Liver (tissue), 9 donors: Measurements from ENCODE around the gene PM20D1. TPM values are rescaled to one million over a fixed set of nuclear protein-coding genes. Genes with fewer than 3 reads are reported as not detected.

Source experiments
- DNase-seq: peaks from one replicate; pipeline ENCODE4 v3.0.0-alpha.2; 2017; ENCODE audit warnings: low spot score
- H3K27ac ChIP-seq, 2 donors: one replicate each; pipeline ENCODE4 v1.7.0; 2013; ENCODE audit warnings: inconsistent platforms in 2 of 2, low read length in 2 of 2, control low read depth in 1 of 2, low read depth in 1 of 2, mild to moderate bottlenecking in 1 of 2
- H3K27me3 ChIP-seq, 4 donors: one replicate each; pipeline versions ENCODE4 v1.6.1 to v1.7.0; 2013; ENCODE audit warnings: low read length in 3 of 4, inconsistent platforms in 1 of 4, mild to moderate bottlenecking in 1 of 4, moderate library complexity in 1 of 4; ENCODE audit not compliant: control insufficient read depth in 4 of 4, insufficient read depth in 4 of 4
- H3K36me3 ChIP-seq, 4 donors: one replicate each; pipeline versions ENCODE4 v1.6.1 to v1.7.0; 2013; ENCODE audit warnings: low read length in 3 of 4, mild to moderate bottlenecking in 3 of 4, low read depth in 1 of 4, moderate library complexity in 1 of 4; ENCODE audit not compliant: control insufficient read depth in 4 of 4, insufficient read depth in 3 of 4
- H3K4me1 ChIP-seq, 4 donors: one replicate each; pipeline versions ENCODE4 v1.6.1 to v1.7.0; 2013; ENCODE audit warnings: low read length in 3 of 4, mild to moderate bottlenecking in 3 of 4, moderate library complexity in 1 of 4; ENCODE audit not compliant: control insufficient read depth in 4 of 4, insufficient read depth in 4 of 4
- H3K4me3 ChIP-seq, 3 donors: one replicate each; pipeline versions ENCODE4 v1.6.1 to v1.7.0; 2013; ENCODE audit warnings: low read length in 3 of 3, control low read depth in 1 of 3, low read depth in 1 of 3, mild to moderate bottlenecking in 1 of 3
- H3K9ac ChIP-seq, 2 donors: one replicate each; pipeline ENCODE4 v1.7.0; 2013; ENCODE audit warnings: low read length in 2 of 2, mild to moderate bottlenecking in 2 of 2, moderate library complexity in 2 of 2, control low read depth in 1 of 2, low read depth in 1 of 2
- H3K9me3 ChIP-seq, 4 donors: one replicate each; pipeline versions ENCODE4 v1.6.1 to v1.7.0; 2013; ENCODE audit warnings: low read length in 3 of 4; ENCODE audit not compliant: control insufficient read depth in 4 of 4
- EGR1 ChIP-seq, 2 donors: IDR thresholded peaks; 2 replicates each; pipeline ENCODE4 v1.6.1; 2016 to 2018; ENCODE audit warnings: antibody characterized with exemption in 2 of 2, low read depth in 2 of 2
- FOXA1 ChIP-seq: IDR thresholded peaks from 2 replicates; pipeline ENCODE4 v1.6.1; 2016; ENCODE audit warnings: antibody characterized with exemption
- FOXA2 ChIP-seq: IDR thresholded peaks from 2 replicates; pipeline ENCODE4 v1.6.1; 2016; ENCODE audit warnings: antibody characterized with exemption
- GABPA ChIP-seq, 2 donors: IDR thresholded peaks in 1 of 2; conservative IDR thresholded peaks in 1 of 2; 2 replicates each; pipeline ENCODE4 v1.6.1; 2016; ENCODE audit warnings: antibody characterized with exemption in 2 of 2, mild to moderate bottlenecking in 1 of 2, moderate library complexity in 1 of 2
- HNF4A ChIP-seq, 2 donors: conservative IDR thresholded peaks; 2 replicates each; pipeline ENCODE4 v1.6.1; 2016; ENCODE audit warnings: antibody characterized with exemption in 2 of 2, mild to moderate bottlenecking in 2 of 2
- HNF4G ChIP-seq: IDR thresholded peaks from 2 replicates; pipeline ENCODE4 v1.6.1; 2016; ENCODE audit warnings: antibody characterized with exemption
- JUND ChIP-seq, 2 donors: IDR thresholded peaks; 2 replicates each; pipeline ENCODE4 v1.6.1; 2016; ENCODE audit warnings: antibody characterized with exemption in 2 of 2
- NR2F2 ChIP-seq: IDR thresholded peaks from 2 replicates; pipeline ENCODE4 v1.6.1; 2016; ENCODE audit warnings: antibody characterized with exemption
- RAD21 ChIP-seq, 2 donors: IDR thresholded peaks; 2 replicates each; pipeline ENCODE4 v1.6.1; 2016; ENCODE audit warnings: antibody characterized with exemption in 2 of 2, mild to moderate bottlenecking in 2 of 2
- REST ChIP-seq: IDR thresholded peaks from 2 replicates; pipeline ENCODE4 v1.6.1; 2016; ENCODE audit warnings: antibody characterized with exemption, mild to moderate bottlenecking
- RXRA ChIP-seq, 2 donors: IDR thresholded peaks; 2 replicates each; pipeline ENCODE4 v1.6.1; 2017 to 2018; ENCODE audit warnings: antibody characterized with exemption in 2 of 2, mild to moderate bottlenecking in 1 of 2
- SP1 ChIP-seq: IDR thresholded peaks from 2 replicates; pipeline ENCODE4 v1.6.1; 2018; ENCODE audit warnings: antibody characterized with exemption, mild to moderate bottlenecking
- TAF1 ChIP-seq: conservative IDR thresholded peaks from 2 replicates; pipeline ENCODE4 v1.6.1; 2016; ENCODE audit warnings: antibody characterized with exemption, mild to moderate bottlenecking
- YY1 ChIP-seq: IDR thresholded peaks from 2 replicates; pipeline ENCODE4 v1.6.1; 2016; ENCODE audit warnings: antibody characterized with exemption, mild to moderate bottlenecking
- WGBS: extraction: QIAGEN DNeasy Blood & Tissue Kit; methylation state at CpG from one replicate; pipeline ENCODE4 v1.1.7; 2013; 5-methylcytosine and 5-hydroxymethylcytosine counted together
- polyA plus RNA-seq, 2 donors: library from polyadenylated mRNA; stranded (reverse) in 1 of 2; unstranded in 1 of 2; fragments of 200-250 nt in 1 of 2; fragments of >200 nt in 1 of 2; fragmentation: Nextera tagmentation in 1 of 2; extraction: Ambion mirVana in 1 of 2; gene quantifications; one replicate each; pipeline versions ENCODE4 v1.2.1 to v1.2.3, GENCODE V29; 2013 to 2015
- total RNA-seq, 2 donors: library from RNA; depleted of rRNA; stranded (reverse); fragments of >200 nt; gene quantifications; one replicate each; pipeline ENCODE4 v1.2.3, GENCODE V29; 2014
- TF ChIP-seq, protein P1 (sequence below): IDR thresholded peaks from 2 replicates; pipeline ENCODE4 v1.6.1; 2016; ENCODE audit warnings: antibody characterized with exemption
- TF ChIP-seq, protein P2 (sequence below): IDR thresholded peaks from 2 replicates; pipeline ENCODE4 v1.6.1; 2016; ENCODE audit warnings: antibody characterized with exemption
- TF ChIP-seq, protein P3 (sequence below): fragments of 150-350 bp; IDR thresholded peaks from 2 replicates; pipeline ENCODE4 v1.5.1; 2017; ENCODE audit warnings: improper control_type of control experiment, low read depth, low read length; ENCODE audit not compliant: missing input control
- TF ChIP-seq, protein P4 (sequence below): IDR thresholded peaks from 2 replicates; pipeline ENCODE4 v1.6.1; 2016; ENCODE audit warnings: antibody characterized with exemption
- donor health status: healthy.
- donor health status: healthy.
- donor health status: healthy.
- donor health status: healthy.
- donor health status: healthy.

The PM20D1 gene
- total and polyA plus RNA-seq, 4 donors, result under 0.01 to 0.30 (median 0.22) TPM

- TF ChIP-seq, protein P1, sequence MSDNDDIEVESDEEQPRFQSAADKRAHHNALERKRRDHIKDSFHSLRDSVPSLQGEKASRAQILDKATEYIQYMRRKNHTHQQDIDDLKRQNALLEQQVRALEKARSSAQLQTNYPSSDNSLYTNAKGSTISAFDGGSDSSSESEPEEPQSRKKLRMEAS, result no peak
- TF ChIP-seq FOXA2, result no peak
- TF ChIP-seq YY1, result no peak
- TF ChIP-seq HNF4A (conservative IDR thresholded peaks at IDR 0.05), result no peak
- TF ChIP-seq REST, result no peak
- no peak for TF ChIP-seq NR2F2
- TF ChIP-seq SP1, result no peak
- TF ChIP-seq, protein P2, sequence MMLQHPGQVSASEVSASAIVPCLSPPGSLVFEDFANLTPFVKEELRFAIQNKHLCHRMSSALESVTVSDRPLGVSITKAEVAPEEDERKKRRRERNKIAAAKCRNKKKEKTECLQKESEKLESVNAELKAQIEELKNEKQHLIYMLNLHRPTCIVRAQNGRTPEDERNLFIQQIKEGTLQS, result no peak
- TF ChIP-seq GABPA (IDR thresholded peaks at IDR 0.05 in 1 of 2, conservative IDR thresholded peaks at IDR 0.05 in 1 of 2), result no peak
- TF ChIP-seq TAF1, result no peak
- TF ChIP-seq RXRA (IDR thresholded peaks at IDR 0.05), result no peak
- TF ChIP-seq, protein P3, sequence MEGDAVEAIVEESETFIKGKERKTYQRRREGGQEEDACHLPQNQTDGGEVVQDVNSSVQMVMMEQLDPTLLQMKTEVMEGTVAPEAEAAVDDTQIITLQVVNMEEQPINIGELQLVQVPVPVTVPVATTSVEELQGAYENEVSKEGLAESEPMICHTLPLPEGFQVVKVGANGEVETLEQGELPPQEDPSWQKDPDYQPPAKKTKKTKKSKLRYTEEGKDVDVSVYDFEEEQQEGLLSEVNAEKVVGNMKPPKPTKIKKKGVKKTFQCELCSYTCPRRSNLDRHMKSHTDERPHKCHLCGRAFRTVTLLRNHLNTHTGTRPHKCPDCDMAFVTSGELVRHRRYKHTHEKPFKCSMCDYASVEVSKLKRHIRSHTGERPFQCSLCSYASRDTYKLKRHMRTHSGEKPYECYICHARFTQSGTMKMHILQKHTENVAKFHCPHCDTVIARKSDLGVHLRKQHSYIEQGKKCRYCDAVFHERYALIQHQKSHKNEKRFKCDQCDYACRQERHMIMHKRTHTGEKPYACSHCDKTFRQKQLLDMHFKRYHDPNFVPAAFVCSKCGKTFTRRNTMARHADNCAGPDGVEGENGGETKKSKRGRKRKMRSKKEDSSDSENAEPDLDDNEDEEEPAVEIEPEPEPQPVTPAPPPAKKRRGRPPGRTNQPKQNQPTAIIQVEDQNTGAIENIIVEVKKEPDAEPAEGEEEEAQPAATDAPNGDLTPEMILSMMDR, result no peak
- no peaks in the 10 kb centered on the region for H3K27me3 ChIP-seq
- no peaks in the 10 kb centered on the region for H3K9me3 ChIP-seq
- peaks cover 0 to 25% (median 7%) of the 10 kb centered on the region in 4 donors for H3K36me3 ChIP-seq
- no peak overlapping the region for H3K27ac ChIP-seq
- no peaks in the 10 kb centered on the region for H3K4me1 ChIP-seq
- H3K9ac ChIP-seq, result no peak overlapping the region
- whole genome bisulfite sequencing, result 67% methylated on average over 5 of the region's 5 CpGs
- no peak overlapping the region for H3K4me3 ChIP-seq
- DNase-seq, result no peak
Observed at GRCh38 chr1:205794011-205794730, 55.8 kb downstream of the PM20D1 start.

DNA sequence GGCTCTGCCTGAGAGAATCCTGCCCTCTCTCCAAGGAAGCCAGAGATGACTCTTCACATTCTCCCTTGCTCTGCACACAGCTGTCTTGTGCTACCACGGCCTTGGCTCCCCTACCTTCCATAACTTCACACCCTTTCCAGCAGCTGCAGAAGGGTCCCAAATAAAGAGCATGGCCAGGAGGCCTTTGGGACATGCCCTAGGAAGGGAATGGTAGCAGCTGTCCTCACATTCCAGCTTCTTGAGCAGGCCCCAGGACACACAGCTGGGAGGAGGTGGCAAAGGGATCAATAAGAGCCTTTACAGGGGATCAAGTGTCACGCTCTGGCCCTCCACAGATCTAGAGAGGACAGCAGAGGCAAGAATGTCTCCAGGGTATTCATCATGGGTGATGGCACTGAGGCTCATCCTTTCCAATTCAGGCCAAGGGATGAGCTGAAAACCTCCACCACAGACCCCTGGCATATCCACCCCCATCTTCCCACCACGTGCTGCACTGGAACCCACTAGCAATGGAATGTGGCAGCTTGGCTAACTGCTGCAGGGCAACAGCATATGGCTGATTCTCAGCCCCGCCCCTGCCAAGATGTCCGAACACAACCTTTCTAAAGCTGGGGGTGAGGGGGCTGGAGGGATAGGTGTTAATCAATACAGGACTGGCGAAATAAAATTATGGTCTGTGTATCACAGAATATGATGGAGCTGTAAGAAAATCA, 56.8 kb downstream of the PM20D1 start:
- no peak for DNase-seq
- TF ChIP-seq GABPA (IDR thresholded peaks at IDR 0.05 in 1 of 2, conservative IDR thresholded peaks at IDR 0.05 in 1 of 2), result no peak
- no peak for TF ChIP-seq HNF4G
- TF ChIP-seq NR2F2, result no peak
- TF ChIP-seq FOXA1, result no peak
- TF ChIP-seq, protein P2, result no peak
- no peak for TF ChIP-seq RXRA (IDR thresholded peaks at IDR 0.05)
- TF ChIP-seq HNF4A (conservative IDR thresholded peaks at IDR 0.05), result no peak
- no peak for TF ChIP-seq YY1
- TF ChIP-seq TAF1, result no peak
- TF ChIP-seq, protein P3, result no peak
- no peak for TF ChIP-seq JUND (IDR thresholded peaks at IDR 0.05)
- TF ChIP-seq SP1, result no peak
- TF ChIP-seq FOXA2, result no peak
- no peak for TF ChIP-seq EGR1 (IDR thresholded peaks at IDR 0.05; ENCODE audit: low read depth in 2 of 2)
- TF ChIP-seq, protein P4, sequence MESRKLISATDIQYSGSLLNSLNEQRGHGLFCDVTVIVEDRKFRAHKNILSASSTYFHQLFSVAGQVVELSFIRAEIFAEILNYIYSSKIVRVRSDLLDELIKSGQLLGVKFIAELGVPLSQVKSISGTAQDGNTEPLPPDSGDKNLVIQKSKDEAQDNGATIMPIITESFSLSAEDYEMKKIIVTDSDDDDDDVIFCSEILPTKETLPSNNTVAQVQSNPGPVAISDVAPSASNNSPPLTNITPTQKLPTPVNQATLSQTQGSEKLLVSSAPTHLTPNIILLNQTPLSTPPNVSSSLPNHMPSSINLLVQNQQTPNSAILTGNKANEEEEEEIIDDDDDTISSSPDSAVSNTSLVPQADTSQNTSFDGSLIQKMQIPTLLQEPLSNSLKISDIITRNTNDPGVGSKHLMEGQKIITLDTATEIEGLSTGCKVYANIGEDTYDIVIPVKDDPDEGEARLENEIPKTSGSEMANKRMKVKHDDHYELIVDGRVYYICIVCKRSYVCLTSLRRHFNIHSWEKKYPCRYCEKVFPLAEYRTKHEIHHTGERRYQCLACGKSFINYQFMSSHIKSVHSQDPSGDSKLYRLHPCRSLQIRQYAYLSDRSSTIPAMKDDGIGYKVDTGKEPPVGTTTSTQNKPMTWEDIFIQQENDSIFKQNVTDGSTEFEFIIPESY, result no peak
- TF ChIP-seq RAD21 (IDR thresholded peaks at IDR 0.05), result no peak
- TF ChIP-seq, protein P1, result no peak

More for the DNA sequence above, 56.8 kb downstream of the PM20D1 start:
- Histone ChIP-seq H3K4me1 (no peaks in the 10 kb centered on the region), H3K4me3 (no peak overlapping the region), H3K9me3 (no peaks in the 10 kb centered on the region), H3K27ac (no peak overlapping the region), H3K9ac (no peak overlapping the region), H3K36me3 (peaks cover 0 to 20% (median 7%) of the 10 kb centered on the region in 4 donors), H3K27me3 (no peaks in the 10 kb centered on the region)
- WGBS, result 90% methylated on average over 6 of the region's 6 CpGs
